Umbilical cord (tissue), 2 donors: ENCODE data around the gene RHOXF2. TPM values are rescaled to one million over a fixed set of nuclear protein-coding genes. Genes with fewer than 3 reads are reported as not detected.
"Not testable (repeated sequence)": the region's sequence is repeated elsewhere in the genome, so short reads cannot be mapped to it uniquely, and the experiment has no call there.

Experiments used
- DNase-seq: peaks from one replicate; pipeline ENCODE4 v3.0.0-alpha.2; 2015; ENCODE audit warnings: low spot score
- total RNA-seq: library from RNA; depleted of rRNA; stranded (reverse); fragments of >200 nt; gene quantifications from one replicate; pipeline ENCODE4 v1.2.3, GENCODE V29; 2014; ENCODE audit warnings: low replicate concordance; ENCODE audit not compliant: insufficient read depth

Gene RHOXF2, protein sequence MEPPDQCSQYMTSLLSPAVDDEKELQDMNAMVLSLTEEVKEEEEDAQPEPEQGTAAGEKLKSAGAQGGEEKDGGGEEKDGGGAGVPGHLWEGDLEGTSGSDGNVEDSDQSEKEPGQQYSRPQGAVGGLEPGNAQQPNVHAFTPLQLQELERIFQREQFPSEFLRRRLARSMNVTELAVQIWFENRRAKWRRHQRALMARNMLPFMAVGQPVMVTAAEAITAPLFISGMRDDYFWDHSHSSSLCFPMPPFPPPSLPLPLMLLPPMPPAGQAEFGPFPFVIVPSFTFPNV
- 0.96 TPM for total RNA-seq

DNA sequence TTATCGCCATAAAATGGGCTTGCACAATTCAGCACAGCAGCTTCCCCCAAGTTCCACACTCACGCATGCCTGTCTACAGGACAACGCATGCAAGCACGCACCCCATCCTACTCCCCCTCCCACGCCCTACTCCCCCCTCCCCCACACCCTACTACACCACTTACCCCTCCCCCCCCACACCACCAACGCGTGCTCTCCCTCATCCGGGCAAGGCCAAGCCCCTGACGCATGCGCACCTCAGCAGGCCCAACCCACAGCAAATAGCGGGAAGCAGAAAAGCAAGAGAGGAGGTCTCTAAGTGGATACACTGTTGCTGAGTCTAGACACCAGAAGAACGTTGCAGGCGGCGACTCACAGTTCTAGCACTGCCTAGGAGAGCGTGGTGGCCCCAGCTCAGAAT, at the start of gene RHOXF2:
Gene RHOXF2 (plus strand): TSS at position 301 of the 400 bp plus-strand sequence. CDS start 138 bp downstream, outside the sequence.
- DNase-seq: not testable (repeated sequence)

DNA sequence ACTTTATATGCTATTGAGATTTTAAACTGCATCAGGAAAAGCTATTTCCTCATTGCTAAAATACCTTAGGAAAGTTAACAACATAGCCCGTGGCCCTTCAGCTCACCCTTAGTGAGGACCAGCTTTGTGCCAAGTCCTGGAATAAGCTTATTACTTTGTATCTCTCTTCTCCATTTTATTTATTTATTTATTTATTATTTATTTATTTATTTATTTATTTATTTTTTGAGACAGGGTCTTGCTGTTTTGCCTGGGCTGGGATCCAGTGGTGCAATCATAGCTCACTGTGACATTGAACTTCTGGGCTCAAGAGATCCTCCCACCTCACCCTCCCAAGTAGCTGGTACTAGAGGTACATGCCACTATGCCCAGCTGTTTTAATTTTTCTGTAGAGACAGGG, 49.0 kb upstream of the RHOXF2 start:
- DNase-seq: no peak

DNA sequence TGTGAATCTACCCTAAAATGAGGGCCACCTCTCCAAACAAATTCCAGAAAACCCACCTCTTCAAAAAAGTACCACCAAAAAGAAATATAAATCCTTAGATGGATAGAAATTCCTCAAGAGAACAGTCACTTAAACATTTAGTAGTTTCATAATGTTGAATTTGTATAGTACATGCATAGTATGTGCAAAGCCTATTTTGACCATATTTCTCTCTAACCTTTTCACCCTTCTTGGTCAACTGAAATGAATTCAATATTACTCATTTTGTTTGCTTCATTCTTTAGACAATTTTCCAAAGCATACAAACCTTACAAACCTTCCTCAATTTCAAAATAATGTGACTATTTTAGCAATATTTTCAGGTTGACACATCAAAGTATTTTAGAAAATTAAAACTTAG, 46.8 kb upstream of the RHOXF2 start:
- no peak for DNase-seq

DNA sequence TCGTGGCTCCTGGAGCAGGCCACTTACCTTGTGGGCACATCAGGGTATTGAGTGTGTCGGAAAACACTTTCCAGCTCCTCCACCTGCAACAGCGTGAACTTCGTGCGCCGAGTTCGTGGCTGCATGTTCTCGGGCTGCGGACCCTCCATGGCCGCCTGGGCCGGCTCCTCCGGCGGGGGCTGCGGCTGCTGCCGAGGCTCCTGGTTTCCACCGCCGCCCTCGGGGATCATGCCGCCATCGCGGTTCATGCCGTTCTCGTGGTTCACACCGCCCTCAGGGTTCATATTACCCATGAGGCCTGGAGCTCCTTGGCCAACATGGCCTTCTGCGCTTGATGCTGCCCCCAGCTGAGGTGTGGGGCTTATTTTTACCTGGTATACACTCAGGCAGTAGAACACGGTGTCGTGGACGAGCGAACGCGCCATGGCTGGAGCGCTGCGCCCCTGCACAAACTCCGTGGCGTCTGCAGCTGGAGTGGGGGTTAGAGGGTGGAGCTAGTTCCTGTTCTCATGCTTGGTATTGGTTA, 42.9 kb upstream of the RHOXF2 start, which contains the start of gene RHOXF1:
Gene RHOXF1 (minus strand): TSS at position 476 of the 526 bp plus-strand sequence. CDS start 51 bp downstream, at position 425.
- DNase-seq: no peak

DNA sequence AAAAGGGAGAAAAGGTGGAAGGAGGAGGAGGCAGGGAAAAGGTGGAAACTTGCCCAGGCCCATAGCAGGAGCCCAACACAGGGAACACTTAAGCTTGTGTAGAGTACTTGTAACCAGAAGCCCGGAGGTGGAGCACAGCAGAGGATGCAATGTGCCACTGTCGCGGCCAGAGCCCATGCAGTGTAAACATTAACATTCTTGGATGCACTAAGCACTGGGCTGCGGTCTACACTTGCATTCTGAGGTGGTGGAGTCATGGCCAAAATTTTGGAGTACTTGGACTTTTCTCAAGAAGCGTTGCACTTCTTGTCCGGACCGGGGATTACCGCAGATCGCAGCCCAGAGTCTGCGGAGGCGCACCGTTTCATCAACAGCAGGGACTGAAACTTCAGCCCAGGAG, 38.2 kb upstream of the RHOXF2 start:
- no peak for DNase-seq

DNA sequence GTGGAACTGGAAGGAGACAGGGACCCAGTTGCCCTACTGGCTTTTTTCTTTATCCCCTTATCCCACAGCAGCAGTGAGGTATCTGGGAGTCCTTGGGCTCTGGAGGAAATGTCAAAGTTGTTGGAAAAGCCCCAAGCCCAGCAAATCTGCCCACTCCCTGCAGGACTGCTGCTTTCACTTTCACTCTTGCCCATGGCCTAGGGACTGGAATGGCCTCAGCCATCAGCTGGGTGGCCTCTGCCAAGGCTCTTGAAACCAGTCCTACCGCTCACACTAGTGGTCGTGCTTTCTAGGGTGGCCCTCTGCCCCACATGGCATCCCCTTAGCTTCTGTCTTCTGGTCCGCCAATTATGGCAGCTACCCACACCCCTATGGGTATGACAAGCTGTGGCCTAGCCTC, 33.0 kb upstream of the RHOXF2 start:
- no peak for DNase-seq

DNA sequence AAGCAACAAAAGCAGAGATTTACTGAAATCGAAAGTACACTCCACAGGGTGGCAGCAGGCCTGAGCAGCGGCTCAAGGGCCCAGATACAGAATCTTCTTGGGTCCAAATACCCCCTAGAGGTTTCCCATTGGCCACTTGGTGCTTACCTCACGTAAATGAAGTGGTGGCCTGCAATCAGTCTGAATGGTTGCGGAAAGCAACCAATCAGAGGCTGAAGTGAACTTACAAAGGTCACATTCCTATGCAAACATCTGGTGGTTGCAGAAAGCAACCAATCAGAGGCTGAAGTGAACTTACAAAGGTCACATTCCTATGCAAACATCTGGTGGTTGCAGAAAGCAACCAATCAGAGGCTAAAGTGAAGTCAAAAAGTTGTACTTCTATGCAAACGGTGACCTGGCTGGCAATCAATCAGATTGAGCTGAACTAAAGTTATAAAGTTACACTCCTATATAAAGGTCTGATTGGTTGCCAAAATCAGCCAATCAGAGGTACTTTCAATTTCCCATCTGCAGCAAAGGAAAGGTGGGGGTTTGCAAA, 30.0 kb upstream of the RHOXF2 start:
- not testable (repeated sequence) for DNase-seq

DNA sequence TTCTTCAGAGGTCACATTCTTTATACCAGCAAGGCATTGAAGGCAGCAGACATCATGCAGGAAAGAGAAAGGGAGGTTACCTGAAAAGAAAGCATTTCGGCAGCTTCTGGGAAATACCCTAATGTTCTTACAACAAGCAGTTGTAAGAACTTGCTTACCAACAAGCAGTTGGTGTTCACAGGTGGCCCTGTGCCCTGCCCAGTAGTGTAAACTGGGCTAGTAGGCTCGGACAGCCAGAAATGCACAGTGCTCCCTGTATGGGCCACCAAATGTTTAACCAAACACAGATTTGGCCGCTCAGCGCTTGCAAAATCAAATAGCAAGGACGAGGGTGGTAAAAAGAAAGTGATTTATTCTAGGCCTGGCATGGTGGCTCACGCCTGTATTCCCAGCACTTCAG, 22.3 kb upstream of the RHOXF2 start:
- DNase-seq: no peak

DNA sequence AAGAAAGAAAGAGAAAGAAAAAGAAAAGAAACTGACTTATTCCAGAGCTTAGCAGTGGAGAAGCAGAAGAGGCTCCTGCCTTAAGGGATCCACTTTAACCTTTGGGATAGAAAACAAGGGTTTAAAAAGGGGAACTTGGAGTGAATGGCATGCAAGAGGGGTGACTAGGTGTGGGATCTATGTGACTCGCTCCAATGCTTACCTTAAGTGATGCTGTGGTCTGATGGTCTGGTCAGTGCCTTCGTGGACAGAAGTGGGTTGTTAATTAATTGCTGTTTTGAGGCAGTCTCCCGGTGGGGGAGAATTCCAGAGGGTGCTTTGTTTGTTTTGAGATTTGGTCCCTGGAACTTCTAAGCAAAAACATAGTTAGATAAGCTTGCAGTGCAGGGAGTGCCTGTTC, 21.6 kb upstream of the RHOXF2 start:
- DNase-seq: no peak

DNA sequence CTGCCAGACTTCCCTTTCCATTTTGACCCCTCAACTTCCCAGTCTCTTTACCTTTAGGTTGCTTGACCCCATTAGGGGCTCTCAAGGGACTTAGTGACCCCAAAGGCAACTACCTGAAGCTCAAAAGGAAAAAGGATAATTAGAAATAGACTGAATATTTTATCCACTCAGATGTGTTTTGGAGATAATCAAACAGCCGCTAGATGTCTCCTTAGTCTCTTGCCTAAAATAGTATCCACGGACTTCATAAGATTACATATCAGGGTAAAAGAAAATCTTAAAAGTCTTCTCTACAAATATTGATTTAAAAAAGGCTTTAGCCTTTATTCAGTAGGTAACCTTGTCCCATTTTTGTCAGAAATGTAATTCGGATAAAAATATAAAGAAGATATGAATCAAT, 21.0 kb upstream of the RHOXF2 start:
- DNase-seq: no peak

DNA sequence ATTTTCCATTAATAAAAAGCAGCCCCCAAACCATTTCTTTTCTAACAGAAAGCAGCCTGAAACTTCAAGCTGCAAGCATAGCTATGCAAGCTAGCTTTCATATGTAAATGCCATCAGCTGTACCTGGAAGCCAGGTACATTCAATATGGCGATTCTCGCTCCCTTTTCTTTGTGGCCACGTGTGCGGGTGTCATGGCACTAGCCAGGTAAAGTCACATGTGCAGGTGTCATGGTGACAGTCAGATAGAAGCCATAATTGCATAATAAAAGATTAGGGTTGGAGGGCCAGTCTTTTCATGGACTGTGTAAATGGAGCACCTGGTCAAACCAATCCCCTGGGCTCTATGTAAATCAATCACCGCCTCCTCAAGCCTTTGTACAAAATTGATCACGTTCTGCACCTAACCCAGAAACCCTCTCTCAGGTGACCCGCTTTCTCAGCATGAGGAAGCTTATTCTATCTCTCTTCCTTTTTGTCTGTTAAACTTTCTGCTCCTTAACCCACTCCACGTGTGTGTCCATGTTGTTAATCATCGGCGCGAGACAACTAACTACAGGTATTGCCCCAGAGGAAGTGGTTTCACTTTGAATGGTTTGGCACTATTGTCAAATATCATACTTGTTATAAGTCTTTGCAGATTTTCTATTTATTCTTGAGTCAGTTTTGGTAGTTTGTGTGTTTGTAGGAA, 18.0 kb upstream of the RHOXF2 start:
- no peak for DNase-seq

DNA sequence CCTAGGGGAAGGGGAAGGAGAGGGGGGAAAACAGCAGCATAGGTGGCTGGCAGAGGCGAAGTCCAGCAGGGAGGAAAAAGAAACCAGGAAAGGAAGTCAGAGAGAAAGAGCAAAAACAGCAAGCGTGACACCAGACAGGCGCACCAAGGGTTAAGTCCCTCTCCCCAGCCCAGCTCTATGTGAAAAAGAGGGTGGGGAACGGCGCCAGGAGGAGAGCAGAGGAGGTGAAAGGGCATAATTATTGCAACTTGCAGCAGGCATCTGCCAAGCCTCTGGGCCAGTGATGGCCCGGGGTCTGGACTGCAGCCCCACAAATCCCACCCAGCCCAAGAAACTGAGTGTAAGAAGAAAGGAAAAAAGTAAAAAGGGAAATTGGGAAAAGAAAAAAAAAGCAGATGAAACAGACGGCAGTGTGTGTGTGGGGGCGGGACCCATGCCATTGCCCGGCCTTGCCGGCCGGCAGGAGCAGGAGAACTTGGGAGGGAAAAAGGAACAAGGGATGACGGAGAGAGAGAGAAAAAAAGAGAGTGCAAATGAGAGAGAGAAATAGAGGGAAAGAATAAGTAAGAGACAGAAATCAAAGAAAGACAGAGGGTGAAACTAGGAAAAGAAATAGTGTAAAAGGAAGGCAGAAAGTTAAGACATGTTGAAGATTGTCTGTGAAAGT, 14.1 kb upstream of the RHOXF2 start:
- DNase-seq: peak; percentile 1

DNA sequence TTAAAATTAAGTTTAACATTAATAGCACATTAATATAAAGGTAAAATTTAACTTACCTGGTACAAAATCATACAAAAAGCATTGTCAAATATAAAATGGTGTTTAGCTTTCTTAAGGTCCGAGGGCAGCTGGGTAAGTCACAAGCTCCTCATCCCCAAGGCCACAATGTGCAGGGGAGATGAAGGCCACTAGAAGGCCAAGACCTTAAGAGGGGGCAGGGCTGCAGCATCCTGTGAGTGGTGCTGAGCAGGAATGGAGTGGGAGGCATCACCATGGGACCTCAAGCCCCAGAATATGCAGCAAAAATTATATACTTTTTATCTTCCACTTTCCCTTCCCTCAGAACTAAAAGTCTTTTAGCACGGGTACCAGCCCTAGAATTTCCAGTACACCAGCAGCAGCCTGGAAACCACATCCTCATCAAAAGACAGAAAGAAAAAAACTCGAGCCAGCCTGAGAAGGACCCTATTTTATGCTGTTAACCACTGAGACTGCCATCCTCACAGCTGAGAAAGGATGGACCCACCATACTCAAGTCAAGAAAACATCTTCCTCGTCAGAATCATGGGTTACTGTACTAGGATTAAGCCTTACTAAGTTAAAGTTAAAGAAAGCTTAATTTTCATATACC, 13.0 kb upstream of the RHOXF2 start:
- DNase-seq: no peak

DNA sequence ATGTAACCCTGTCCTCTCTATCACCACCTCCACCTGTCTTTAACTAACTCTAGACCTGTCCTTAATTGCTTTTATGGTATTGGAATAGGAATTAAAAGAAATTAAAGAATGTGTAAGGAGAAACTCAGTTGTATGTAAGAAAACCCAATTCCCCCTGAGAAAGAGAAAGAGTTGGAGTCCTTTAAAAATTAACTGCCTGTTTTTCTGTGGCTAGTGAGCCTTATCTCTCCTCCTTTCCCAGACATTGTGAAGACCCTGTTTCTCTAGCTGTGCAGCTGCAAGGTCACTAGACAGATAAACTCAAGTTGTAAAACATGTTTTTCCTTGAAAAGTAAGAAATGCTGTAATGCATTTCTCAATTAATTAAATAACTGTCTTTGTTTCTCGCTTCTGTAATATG, 12.1 kb upstream of the RHOXF2 start:
- DNase-seq: not testable (repeated sequence)

DNA sequence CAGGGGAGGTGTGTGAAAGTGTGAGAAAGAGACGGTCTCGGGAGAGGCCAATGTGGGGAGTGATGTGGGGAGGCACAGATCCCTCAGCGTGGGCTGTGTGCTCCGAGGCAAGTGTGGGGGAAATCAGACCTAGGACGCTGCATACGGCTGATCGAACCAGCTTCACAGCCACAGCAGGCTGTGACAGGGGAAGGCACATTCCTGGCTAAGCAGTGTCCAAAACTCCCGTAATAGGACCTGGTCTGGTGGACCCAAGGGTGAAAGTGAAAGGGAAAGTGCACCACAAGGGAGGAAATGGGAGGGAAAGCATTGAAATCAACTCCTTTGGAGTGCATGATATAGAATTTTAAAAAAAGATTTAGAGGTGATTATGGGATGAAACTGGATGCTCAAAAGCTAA, 10.9 kb upstream of the RHOXF2 start:
- DNase-seq: no peak

DNA sequence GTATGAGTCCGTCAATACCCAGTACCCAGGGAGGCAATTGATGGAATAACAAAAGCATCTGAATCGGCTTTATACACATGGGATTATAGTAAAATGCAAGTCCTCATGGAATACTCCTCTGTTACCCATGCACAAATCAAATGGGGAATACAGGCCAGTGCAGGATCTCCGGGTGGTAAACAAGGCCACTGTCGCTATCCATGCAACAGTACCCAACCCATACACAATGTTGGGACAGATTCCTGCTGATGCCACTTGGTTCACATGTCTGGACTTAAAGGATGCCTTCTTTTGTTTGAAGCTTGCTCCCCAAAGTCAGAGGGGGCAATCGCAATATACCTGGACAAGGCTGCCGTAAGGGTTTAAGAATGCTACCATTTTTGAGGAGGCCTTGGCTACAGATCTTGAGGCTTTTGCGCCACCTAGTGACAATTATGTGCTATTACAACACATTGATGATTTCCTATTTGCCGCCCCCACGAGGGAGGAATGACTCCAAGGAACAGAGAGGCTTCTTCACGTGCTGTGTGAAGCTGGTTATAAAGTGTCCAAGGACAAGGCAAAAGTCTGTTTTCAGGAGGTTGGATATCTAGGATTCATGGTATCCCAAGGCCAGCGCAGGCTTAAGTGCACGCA, 8.2 kb upstream of the RHOXF2 start:
- DNase-seq: not testable (repeated sequence)

DNA sequence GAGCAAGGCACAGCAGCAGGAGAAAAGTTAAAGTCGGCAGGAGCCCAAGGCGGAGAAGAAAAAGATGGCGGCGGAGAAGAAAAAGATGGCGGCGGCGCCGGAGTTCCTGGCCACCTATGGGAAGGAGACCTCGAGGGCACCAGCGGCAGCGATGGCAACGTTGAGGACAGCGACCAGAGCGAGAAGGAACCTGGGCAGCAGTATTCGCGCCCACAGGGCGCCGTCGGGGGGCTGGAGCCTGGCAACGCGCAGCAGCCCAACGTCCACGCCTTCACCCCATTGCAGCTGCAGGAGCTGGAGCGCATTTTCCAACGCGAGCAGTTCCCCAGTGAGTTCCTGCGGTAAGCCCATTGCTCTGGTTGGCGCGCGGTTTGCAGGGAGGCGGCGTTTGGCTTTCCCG, 673 bp downstream of the RHOXF2 start:
- DNase-seq: not testable (repeated sequence)

DNA sequence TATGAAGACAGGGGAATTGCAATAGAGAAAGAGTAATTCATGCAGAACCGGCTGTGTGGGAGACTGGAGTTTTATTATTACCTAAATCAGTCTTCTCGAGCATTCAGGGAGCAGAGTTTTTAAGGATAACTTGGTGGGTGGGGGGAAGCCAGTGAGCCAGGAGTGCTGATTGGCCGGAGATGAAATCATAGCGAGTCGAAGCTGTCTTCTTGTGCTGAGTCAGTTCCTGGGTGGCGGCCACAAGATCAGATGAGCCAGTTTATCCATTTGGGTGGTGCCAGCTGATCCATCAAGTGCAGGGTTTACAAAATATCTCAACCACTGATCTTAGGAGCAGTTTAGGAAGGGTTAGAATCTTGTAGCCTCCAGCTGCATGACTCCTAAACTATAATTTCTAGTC, 34.8 kb downstream of the RHOXF2 start:
- DNase-seq: not testable (repeated sequence)

DNA sequence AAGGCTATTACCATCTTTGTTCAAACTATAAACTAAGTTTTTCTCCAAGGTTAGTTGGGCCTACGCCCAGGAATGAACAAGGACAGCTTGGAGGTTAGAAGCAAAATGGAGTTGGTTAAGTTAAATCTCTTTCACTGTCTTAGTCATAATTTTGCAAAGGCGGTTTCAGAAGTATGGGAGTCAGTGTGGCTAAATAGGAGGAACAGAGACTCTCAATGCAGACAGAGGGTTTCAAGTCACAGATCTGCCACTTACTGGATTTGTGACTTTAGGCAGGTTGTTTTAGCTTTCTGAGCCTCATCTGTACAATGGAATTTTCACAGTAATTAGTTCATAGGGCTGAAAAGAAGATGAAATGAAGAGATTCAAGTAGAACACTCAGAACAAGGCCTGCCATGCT, 35.3 kb downstream of the RHOXF2 start:
- DNase-seq: not testable (repeated sequence)

DNA sequence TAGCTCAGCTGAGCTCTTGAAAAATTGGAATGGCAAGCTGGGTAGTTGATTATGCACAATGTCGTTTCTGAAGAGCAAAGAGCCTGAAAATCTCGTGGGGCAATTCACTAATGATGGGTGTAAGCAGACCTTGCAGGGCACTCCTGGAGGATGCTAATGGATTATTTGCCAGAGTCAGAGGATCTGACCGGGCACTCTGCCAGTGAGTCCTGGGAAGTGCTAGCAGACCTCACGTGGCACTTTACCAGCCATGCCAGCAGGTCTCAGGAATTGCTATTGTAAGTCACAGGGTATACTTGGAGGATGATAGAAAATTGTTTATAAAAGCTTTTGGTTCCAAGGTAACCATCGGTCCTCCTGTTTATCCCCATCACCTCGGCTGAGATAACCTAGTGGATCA, 37.4 kb downstream of the RHOXF2 start:
- DNase-seq: not testable (repeated sequence)
